Posterior vena cava (tissue), 2 donors: ENCODE data around the gene CYP4A11. TPM values are rescaled to one million over a fixed set of nuclear protein-coding genes. Genes with fewer than 3 reads are reported as not detected.
"Not testable (repeated sequence)": the region's sequence is repeated elsewhere in the genome, so short reads cannot be mapped to it uniquely, and the experiment has no call there.

Experiments used
- DNase-seq: peaks from one replicate; pipeline ENCODE4 v3.0.0-alpha.2; 2020; ENCODE audit warnings: low spot score
- intact Hi-C, 2 donors: fragments of 100-400 bp; cut with DNase I; formaldehyde crosslinking; loops; one replicate each; pipeline versions ENCODE4 v1.14.1 to v1.14.2; 2022 to 2023
- total RNA-seq, 2 donors: library from RNA; stranded (reverse); fragmentation: NEBNext Ultra II Directional; extraction: Animal tissue kit (Norgen Biotek cat#: 25700); gene quantifications; one replicate each; pipeline ENCODE4 v1.2.1, GENCODE V29; 2021
- donor health status: DM: yes; HTN: yes; CAD: no.
- donor health status: DM: yes; HTN: yes; CAD: no.

The CYP4A11 gene
- total RNA-seq, 2 donors from 2014 or later: not detected

DNA sequence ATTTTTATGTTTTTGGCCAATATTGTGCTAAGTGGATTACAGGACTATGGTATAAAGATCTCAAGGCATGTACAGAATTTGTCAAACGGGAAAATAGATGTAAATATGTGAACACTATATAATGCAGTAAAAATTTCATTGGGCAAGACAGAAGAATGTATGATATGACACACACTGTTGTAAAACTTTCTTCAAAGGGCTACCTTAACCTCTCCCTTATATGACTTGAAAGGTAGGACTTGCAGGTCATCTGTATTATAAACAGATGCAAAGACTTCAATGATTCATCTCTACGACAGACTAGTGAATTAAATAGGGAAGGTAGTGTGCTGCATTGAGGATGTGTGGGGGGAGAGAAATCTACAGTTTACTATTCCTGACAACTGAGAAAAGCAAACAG lies 9.3 kb downstream of the CYP4A11 start:
- intact Hi-C loops: not testable (repeated sequence)

DNA sequence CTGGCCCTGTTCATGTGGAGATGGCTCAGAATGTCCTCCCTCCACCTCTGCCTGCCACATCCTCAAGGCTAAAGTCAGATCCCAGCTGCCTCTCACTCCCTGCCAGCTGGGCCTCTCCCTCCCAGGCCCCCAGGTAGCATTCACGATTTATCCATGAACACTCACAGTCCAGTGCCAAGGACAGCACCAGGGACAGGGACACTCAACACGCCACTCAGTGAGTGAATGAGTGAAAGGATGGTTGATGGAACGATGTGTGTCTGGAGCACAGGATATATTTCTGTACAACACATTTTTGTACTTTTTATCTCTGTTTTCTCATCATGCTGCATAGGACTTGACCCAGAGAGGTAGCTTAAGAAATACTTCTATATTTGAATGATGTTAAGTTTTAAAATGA lies 10.1 kb downstream of the CYP4A11 start:
- intact Hi-C loops: no loop called here
- no peak for DNase-seq

More for the DNA sequence above, 9.3 kb downstream of the CYP4A11 start:
- not testable (repeated sequence) for DNase-seq

DNA sequence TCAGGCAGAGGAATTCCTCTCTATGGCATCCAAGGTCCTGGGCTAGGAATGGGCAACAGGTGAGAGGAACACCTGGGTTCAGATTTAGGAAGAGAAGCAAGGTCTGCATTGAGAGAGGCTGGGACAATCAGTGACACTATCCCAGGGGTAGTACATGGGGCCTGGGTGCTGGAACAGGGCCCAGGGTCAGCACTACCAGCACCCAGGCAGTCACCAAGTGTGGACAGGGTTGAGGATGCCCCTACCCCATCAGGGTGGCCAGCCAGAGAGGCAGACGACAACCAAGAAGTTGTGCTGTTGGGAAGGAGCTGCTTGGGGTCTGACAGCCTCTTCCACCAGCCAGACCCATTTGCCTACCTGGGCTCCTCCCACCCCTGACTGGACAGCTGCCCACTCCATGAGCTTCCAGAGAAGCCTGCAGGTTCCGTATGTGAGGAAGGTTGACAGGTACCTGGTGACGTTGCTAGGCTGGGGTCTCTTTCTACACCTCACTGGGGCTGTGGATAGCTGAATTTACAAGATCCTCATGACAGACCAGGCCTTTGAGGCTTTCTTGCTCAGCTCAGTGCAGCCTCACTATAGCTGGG lies 13.9 kb downstream of the CYP4A11 start:
- DNase-seq: no peak
- intact Hi-C loops: no loop called here

DNA sequence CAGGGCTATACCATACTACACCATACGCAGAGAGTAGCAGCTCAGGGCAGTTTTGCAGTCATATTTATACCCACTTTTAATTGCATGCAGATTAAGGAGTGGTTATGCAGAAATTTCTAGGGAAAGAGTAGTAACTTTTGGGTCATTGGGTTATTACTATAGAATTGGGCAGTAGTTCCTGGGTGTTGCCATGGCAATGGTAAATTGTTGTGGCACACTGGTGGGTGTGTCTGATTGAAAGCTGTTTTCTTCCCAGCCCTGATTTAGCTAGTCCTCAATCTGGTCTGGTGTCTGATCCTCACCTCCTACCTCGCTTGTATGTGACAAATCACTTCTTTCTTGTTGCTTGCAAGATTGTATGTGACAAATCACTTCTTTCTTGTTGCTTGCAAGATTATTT lies 30.5 kb downstream of the CYP4A11 start:
- intact Hi-C loops: no loop called here
- no peak for DNase-seq

DNA sequence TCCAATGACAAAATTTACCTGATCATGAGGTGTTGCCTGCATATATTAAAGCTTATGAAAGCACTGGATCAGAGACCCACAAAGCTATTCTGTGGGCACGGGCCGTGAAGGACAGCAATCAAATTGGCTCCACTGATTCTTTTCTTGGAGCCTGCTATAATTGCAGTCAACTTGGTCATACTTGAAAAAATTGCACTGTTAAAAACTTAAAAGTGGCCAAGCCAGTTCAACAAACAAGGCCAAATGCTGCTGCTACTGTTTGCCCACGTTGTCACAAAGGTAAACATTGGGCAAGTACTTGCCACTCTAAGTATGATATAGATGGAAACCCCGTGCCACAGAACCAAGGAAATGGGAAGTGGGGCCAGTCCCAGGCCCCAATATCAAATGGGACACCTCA lies 37.8 kb downstream of the CYP4A11 start:
- intact Hi-C loops: no loop called here
- no peak for DNase-seq

DNA sequence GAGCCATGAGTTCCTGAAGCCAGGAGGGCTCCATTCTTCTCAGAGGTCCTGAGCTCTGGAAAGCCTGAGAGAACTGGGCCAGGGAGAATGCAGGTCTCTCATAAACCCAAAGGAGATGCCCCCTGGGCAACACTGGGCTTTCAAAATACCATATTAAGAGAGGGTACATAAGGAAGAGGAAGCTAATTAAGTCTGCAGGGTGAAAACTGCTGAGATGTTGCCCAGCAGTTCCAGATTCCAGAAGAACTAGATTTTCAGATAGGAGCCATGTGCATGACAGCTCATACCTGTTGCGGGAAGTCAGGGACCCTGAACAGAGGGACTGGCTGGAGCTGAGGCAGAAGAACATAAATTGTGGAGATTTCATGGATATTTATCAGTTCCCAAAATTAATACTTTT lies 40.9 kb downstream of the CYP4A11 start:
- intact Hi-C loops: no loop called here
- no peak for DNase-seq

DNA sequence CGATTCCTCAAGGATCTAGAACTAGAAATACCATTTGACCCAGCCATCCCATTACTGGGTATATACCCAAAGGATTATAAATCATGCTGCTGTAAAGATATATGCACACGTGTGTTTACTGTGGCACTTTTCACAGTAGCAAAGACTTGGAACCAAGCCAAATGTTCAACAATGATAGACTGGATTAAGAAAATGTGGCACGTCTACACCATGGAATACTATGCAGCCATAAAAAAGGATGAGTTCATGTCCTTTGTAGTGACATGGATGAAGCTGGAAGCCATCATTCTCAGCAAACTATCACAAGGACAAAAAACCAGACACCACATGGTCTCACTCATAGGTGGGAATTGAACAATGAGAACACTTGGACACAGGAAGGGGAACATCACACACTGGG lies 59.6 kb downstream of the CYP4A11 start:
- DNase-seq, intact Hi-C loops: not testable (repeated sequence)

Other genes with a start within 250 kb of the CYP4A11 start
- 10 to 100 TPM; 86.5 to 97.0 TPM for gene EFCAB14, start 222.4 kb downstream of the CYP4A11 start, total RNA-seq
- 10 to 100 TPM; 11.6 to 35.2 TPM for gene CYP4B1, start 142.4 kb downstream of the CYP4A11 start, total RNA-seq
- 10 to 100 TPM in 1 of 2 donors, 1 to 10 TPM in 1; 5.9 to 14.3 TPM for gene CYP4X1, start 82.2 kb upstream of the CYP4A11 start, total RNA-seq
- gene CYP4Z1, start 125.8 kb upstream of the CYP4A11 start, total RNA-seq: 1 to 10 TPM; 1.4 to 1.5 TPM
- gene CYP4A22, start 196.0 kb upstream of the CYP4A11 start, total RNA-seq: under 1 TPM; 0.10 to 0.32 TPM
- 1 to 10 TPM in 1 of 2 donors, under 1 TPM in 1; 0.76 to 1.0 TPM for gene PDZK1IP1, start 248.6 kb upstream of the CYP4A11 start, total RNA-seq